GM12878 (cell line): ENCODE results near the gene CARD10. TPM values are rescaled to one million over a fixed set of nuclear protein-coding genes. Genes with fewer than 3 reads are reported as not detected.

Source experiments
- BACH1 ChIP-seq: fragments of 450-650 bp; IDR thresholded peaks from 2 replicates; pipeline ENCODE4 v1.6.1; 2017; ENCODE audit warnings: mild to moderate bottlenecking, borderline replicate concordance
- BHLHE40 ChIP-seq, 2 experiments: fragments of 450-650 bp in 1 of 2; IDR thresholded peaks; 2 replicates each; pipeline ENCODE4 v1.6.1; 2011 to 2017; ENCODE audit warnings: low read depth in 2 of 2, borderline replicate concordance in 1 of 2, improper control_type of control experiment in 1 of 2, low read length in 1 of 2, mild to moderate bottlenecking in 1 of 2
- CBFB ChIP-seq: IDR thresholded peaks from 2 replicates; pipeline ENCODE4 v1.6.1; 2016; ENCODE audit warnings: antibody characterized with exemption, low read depth
- CREM ChIP-seq: IDR thresholded peaks from 2 replicates; pipeline ENCODE4 v1.6.1; 2014; ENCODE audit warnings: antibody characterized with exemption, low read depth
- IRF4 ChIP-seq: IDR thresholded peaks from 2 replicates; pipeline ENCODE4 v1.6.1; 2011; ENCODE audit warnings: low read depth, low read length
- KAT2A ChIP-seq: conservative IDR thresholded peaks from 2 replicates; pipeline ENCODE4 v1.6.1; 2011; ENCODE audit warnings: low read depth, low read length; ENCODE audit not compliant: control insufficient read depth
- LARP7 ChIP-seq: fragments of 450-650 bp; IDR thresholded peaks from 2 replicates; pipeline ENCODE4 v1.6.1; 2017; ENCODE audit warnings: mild to moderate bottlenecking
- NRF1 ChIP-seq: conservative IDR thresholded peaks from 2 replicates; pipeline ENCODE4 v1.6.1; 2011; ENCODE audit warnings: mild to moderate bottlenecking, low read depth, low read length, improper control_type of control experiment
- PAX8 ChIP-seq: fragments of 450-650 bp; IDR thresholded peaks from 2 replicates; pipeline ENCODE4 v1.6.1; 2017; ENCODE audit warnings: mild to moderate bottlenecking, moderate library complexity
- POLR2A ChIP-seq: IDR thresholded peaks from 2 replicates; pipeline ENCODE4 v1.6.1; 2011; ENCODE audit warnings: low read depth, mild to moderate bottlenecking, low read length
- RUNX3 ChIP-seq: IDR thresholded peaks from 2 replicates; pipeline ENCODE4 v1.6.1; 2012; ENCODE audit warnings: low read length, inconsistent platforms
- STAT3 ChIP-seq: IDR thresholded peaks from 2 replicates; pipeline ENCODE4 v1.6.1; 2011; ENCODE audit warnings: low read depth, low read length, improper control_type of control experiment
- YY1 ChIP-seq: IDR thresholded peaks from 2 replicates; pipeline ENCODE4 v1.6.1; 2011; ENCODE audit warnings: low read depth, mild to moderate bottlenecking, low read length
- ZNF24 ChIP-seq: fragments of 450-650 bp; IDR thresholded peaks from 2 replicates; pipeline ENCODE4 v1.6.1; 2017; ENCODE audit warnings: antibody characterized with exemption, mild to moderate bottlenecking
- ZSCAN29 ChIP-seq: fragments of 450-650 bp; IDR thresholded peaks from 2 replicates; pipeline ENCODE4 v1.6.1; 2017; ENCODE audit warnings: mild to moderate bottlenecking, moderate library complexity
- ZZZ3 ChIP-seq: IDR thresholded peaks from 2 replicates; pipeline ENCODE4 v1.6.1; 2011; ENCODE audit warnings: low read depth; ENCODE audit not compliant: control insufficient read depth, insufficient read length
- polyA plus RNA-seq, 11 experiments: library from polyadenylated mRNA; depleted of rRNA in 4 of 11; unstranded in 6 of 11; stranded (reverse) in 5 of 11; fragments of >200 nt; fragmentation: Nextera tagmentation in 4 of 11; fragmentation: Illumina TruSeq in 1 of 11; extraction: Ambion mirVana in 4 of 11; extraction: Trizol in 1 of 11; gene quantifications; 1 replicate in 1 of 11; 2 replicates in 10 of 11; pipeline versions ENCODE4 v1.2.1 to v1.2.3, GENCODE V29; 2011 to 2016; ENCODE audit warnings: inconsistent platforms in 2 of 11, missing spikeins in 2 of 11, low read depth in 1 of 11
- total RNA-seq, 4 experiments: library from RNA; depleted of rRNA in 3 of 4; stranded (reverse); fragments of >200 nt in 3 of 4; fragmentation: Illumina TruSeq in 1 of 4; extraction: Trizol in 1 of 4; gene quantifications; 2 replicates each; pipeline versions ENCODE4 v1.2.1 to v1.2.3, GENCODE V29; 2013 to 2021
- TF ChIP-seq, protein P1 (sequence below): fragments of 450-650 bp; IDR thresholded peaks from 2 replicates; pipeline ENCODE4 v1.6.1; 2016; ENCODE audit warnings: mild to moderate bottlenecking, moderate library complexity, borderline replicate concordance
- TF ChIP-seq, protein P2 (sequence below): fragments of 450-650 bp; IDR thresholded peaks from 2 replicates; pipeline ENCODE4 v1.6.1; 2017; ENCODE audit warnings: antibody characterized with exemption, mild to moderate bottlenecking, moderate library complexity
- TF ChIP-seq, protein P3 (sequence below): fragments of 450-650 bp; IDR thresholded peaks from 2 replicates; pipeline ENCODE4 v1.6.1; 2014; ENCODE audit warnings: mild to moderate bottlenecking
- TF ChIP-seq, protein P4 (sequence below): IDR thresholded peaks from 2 replicates; pipeline ENCODE4 v1.6.1; 2011; ENCODE audit warnings: borderline replicate concordance, low read depth, mild to moderate bottlenecking, moderate library complexity, mixed read lengths, low read length; ENCODE audit not compliant: insufficient read depth; ENCODE audit errors: extremely low read length
- TF ChIP-seq, protein P5 (sequence below): IDR thresholded peaks from 2 replicates; pipeline ENCODE4 v1.6.1; 2012; ENCODE audit warnings: low read depth, low read length, improper control_type of control experiment

Gene CARD10
- total and polyA plus RNA-seq, 10 of the 15 experiments (the other 5 are each of a cell fraction or from before 2014, with no cell fraction given), result 0.08 to 0.10 (median 0.10) TPM; not detected in 7

DNA sequence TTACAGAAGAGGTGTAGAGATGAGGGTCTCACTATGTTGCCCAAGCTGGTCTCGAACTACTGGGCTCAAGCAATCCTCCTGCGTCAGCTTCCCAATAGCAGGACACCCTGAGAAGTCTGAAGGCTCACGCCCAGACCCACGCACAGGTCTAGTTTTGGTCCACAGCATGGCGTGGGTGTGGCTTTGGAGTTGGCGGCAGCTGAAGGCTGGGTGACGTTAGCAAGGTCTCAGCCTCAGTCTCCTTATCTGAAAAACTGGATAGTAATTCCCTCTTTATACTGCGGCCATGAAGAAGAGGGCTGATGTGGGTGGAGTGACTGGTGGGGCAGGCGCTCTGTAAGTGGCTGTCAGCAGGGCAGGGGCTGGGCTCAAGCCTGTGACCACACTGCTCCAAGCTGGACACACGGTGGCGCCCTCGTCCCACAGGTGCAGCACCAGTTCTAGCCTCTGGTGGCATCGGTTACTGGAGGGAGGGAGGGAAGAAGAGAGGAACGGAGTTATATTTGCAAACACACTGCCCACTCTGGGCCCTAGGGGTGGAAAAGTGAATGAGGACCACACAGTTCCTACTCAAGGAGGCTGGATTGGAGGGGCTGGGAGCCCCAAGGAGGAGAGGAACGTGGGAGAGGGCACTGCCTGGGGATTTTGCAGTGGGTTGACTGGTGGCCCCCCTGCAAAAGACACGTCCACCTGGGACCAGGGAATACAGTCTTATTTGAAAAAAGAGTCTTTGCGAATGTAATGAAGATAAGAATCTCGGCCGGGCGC, 19.6 kb upstream of the CARD10 start (continued):
- TF ChIP-seq, protein P1, sequence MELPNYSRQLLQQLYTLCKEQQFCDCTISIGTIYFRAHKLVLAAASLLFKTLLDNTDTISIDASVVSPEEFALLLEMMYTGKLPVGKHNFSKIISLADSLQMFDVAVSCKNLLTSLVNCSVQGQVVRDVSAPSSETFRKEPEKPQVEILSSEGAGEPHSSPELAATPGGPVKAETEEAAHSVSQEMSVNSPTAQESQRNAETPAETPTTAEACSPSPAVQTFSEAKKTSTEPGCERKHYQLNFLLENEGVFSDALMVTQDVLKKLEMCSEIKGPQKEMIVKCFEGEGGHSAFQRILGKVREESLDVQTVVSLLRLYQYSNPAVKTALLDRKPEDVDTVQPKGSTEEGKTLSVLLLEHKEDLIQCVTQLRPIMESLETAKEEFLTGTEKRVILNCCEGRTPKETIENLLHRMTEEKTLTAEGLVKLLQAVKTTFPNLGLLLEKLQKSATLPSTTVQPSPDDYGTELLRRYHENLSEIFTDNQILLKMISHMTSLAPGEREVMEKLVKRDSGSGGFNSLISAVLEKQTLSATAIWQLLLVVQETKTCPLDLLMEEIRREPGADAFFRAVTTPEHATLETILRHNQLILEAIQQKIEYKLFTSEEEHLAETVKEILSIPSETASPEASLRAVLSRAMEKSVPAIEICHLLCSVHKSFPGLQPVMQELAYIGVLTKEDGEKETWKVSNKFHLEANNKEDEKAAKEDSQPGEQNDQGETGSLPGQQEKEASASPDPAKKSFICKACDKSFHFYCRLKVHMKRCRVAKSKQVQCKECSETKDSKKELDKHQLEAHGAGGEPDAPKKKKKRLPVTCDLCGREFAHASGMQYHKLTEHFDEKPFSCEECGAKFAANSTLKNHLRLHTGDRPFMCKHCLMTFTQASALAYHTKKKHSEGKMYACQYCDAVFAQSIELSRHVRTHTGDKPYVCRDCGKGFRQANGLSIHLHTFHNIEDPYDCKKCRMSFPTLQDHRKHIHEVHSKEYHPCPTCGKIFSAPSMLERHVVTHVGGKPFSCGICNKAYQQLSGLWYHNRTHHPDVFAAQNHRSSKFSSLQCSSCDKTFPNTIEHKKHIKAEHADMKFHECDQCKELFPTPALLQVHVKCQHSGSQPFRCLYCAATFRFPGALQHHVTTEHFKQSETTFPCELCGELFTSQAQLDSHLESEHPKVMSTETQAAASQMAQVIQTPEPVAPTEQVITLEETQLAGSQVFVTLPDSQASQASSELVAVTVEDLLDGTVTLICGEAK, result no peak
- TF ChIP-seq ZNF24, result no peak
- peak; percentile 79 for TF ChIP-seq YY1
- TF ChIP-seq RUNX3, result peak; percentile 92
- TF ChIP-seq, protein P2, sequence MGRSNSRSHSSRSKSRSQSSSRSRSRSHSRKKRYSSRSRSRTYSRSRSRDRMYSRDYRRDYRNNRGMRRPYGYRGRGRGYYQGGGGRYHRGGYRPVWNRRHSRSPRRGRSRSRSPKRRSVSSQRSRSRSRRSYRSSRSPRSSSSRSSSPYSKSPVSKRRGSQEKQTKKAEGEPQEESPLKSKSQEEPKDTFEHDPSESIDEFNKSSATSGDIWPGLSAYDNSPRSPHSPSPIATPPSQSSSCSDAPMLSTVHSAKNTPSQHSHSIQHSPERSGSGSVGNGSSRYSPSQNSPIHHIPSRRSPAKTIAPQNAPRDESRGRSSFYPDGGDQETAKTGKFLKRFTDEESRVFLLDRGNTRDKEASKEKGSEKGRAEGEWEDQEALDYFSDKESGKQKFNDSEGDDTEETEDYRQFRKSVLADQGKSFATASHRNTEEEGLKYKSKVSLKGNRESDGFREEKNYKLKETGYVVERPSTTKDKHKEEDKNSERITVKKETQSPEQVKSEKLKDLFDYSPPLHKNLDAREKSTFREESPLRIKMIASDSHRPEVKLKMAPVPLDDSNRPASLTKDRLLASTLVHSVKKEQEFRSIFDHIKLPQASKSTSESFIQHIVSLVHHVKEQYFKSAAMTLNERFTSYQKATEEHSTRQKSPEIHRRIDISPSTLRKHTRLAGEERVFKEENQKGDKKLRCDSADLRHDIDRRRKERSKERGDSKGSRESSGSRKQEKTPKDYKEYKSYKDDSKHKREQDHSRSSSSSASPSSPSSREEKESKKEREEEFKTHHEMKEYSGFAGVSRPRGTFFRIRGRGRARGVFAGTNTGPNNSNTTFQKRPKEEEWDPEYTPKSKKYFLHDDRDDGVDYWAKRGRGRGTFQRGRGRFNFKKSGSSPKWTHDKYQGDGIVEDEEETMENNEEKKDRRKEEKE, result no peak
- no peak for TF ChIP-seq NRF1
- TF ChIP-seq STAT3, result peak; percentile 80; the same call in 1 of the 2 replicates
- TF ChIP-seq, protein P3, sequence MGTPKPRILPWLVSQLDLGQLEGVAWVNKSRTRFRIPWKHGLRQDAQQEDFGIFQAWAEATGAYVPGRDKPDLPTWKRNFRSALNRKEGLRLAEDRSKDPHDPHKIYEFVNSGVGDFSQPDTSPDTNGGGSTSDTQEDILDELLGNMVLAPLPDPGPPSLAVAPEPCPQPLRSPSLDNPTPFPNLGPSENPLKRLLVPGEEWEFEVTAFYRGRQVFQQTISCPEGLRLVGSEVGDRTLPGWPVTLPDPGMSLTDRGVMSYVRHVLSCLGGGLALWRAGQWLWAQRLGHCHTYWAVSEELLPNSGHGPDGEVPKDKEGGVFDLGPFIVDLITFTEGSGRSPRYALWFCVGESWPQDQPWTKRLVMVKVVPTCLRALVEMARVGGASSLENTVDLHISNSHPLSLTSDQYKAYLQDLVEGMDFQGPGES, result no peak
- TF ChIP-seq, protein P4, sequence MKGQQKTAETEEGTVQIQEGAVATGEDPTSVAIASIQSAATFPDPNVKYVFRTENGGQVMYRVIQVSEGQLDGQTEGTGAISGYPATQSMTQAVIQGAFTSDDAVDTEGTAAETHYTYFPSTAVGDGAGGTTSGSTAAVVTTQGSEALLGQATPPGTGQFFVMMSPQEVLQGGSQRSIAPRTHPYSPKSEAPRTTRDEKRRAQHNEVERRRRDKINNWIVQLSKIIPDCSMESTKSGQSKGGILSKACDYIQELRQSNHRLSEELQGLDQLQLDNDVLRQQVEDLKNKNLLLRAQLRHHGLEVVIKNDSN, result no peak
- TF ChIP-seq ZSCAN29, result 0 out of 2 replicates have a peak, but pooled peaks have one; percentile 19
- TF ChIP-seq KAT2A, result no peak
- no peak for TF ChIP-seq IRF4
- TF ChIP-seq LARP7, result peak; percentile 54; the same call in 1 of the 2 replicates
- no peak; the same call in 1 of the 2 replicates for TF ChIP-seq CBFB
- no peak for TF ChIP-seq ZZZ3
- no peak for TF ChIP-seq POLR2A
- peak; percentile 17 to 57; a peak in 1 of 4 replicates for TF ChIP-seq BHLHE40 (IDR thresholded peaks at IDR 0.05; ENCODE audit: borderline replicate concordance in 1 of 2, low read depth in 2 of 2, low read length in 1 of 2)
- TF ChIP-seq, protein P5, sequence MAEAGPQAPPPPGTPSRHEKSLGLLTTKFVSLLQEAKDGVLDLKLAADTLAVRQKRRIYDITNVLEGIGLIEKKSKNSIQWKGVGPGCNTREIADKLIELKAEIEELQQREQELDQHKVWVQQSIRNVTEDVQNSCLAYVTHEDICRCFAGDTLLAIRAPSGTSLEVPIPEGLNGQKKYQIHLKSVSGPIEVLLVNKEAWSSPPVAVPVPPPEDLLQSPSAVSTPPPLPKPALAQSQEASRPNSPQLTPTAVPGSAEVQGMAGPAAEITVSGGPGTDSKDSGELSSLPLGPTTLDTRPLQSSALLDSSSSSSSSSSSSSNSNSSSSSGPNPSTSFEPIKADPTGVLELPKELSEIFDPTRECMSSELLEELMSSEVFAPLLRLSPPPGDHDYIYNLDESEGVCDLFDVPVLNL, result no peak
- no peak for TF ChIP-seq BACH1
- no peak for TF ChIP-seq CREM
- no peak for TF ChIP-seq PAX8
